ENCODE results near the gene ZIC5.

Gene ZIC5

GRCh38 chr13:99971576-99972189, at the start of gene ZIC5:
Gene ZIC5 (minus strand): TSS chr13:99971767. CDS start chr13:99971603, 164 bp downstream.
- ChIA-PET CTCF (no interaction called here), POLR2A (no interaction called here)
- no peak for DNase-seq (ENCODE audit: extremely low spot score)
- no peak for TF ChIP-seq CTCF (IDR thresholded peaks at IDR 0.05; ENCODE audit: control extremely low read depth, extremely low read depth, low read depth, missing control alignments)

- CTCF ChIA-PET, result no interaction called here
- DNase-seq (ENCODE audit: extremely low spot score), result no peak
- POLR2A ChIA-PET, result no interaction called here
- no peak for TF ChIP-seq CTCF (IDR thresholded peaks at IDR 0.05; ENCODE audit: control extremely low read depth, extremely low read depth, low read depth, missing control alignments)
Observed at GRCh38 chr13:100019780-100020356, 48.3 kb upstream of the ZIC5 start.

- TF ChIP-seq CTCF (IDR thresholded peaks at IDR 0.05; ENCODE audit: control extremely low read depth, extremely low read depth, low read depth, missing control alignments), result no peak
- DNase-seq (ENCODE audit: extremely low spot score), result no peak
- ChIA-PET CTCF (interaction anchor here (1.0 kb wide), 1 partner anchor 14 kb away, joined by 3 read pairs; no protein-coding TSS in a partner anchor), POLR2A (no interaction called here)
Observed at GRCh38 chr13:100014621-100015020, 43.1 kb upstream of the ZIC5 start.

- ChIA-PET CTCF (no interaction called here), POLR2A (no interaction called here)
- TF ChIP-seq CTCF (IDR thresholded peaks at IDR 0.05; ENCODE audit: control extremely low read depth, extremely low read depth, low read depth, missing control alignments), result no peak
- DNase-seq (ENCODE audit: extremely low spot score), result no peak
Observed at GRCh38 chr13:99998261-99998660, 26.7 kb upstream of the ZIC5 start.

GRCh38 chr13:99997702-99998214, 26.2 kb upstream of the ZIC5 start:
- POLR2A ChIA-PET, result no interaction called here

GRCh38 chr13:99996381-99996973, 24.9 kb upstream of the ZIC5 start:
- CTCF ChIA-PET, result no interaction called here
- no peak for DNase-seq (ENCODE audit: extremely low spot score)
- TF ChIP-seq CTCF (IDR thresholded peaks at IDR 0.05; ENCODE audit: control extremely low read depth, extremely low read depth, low read depth, missing control alignments), result no peak
- POLR2A ChIA-PET, result no interaction called here

More at GRCh38 chr13:99997702-99998214, 26.2 kb upstream of the ZIC5 start:
- no peak for TF ChIP-seq CTCF (IDR thresholded peaks at IDR 0.05; ENCODE audit: control extremely low read depth, extremely low read depth, low read depth, missing control alignments)
- CTCF ChIA-PET, result no interaction called here
- DNase-seq (ENCODE audit: extremely low spot score), result peak; percentile 13
